ENCODE measurements around the gene NT5M. TPM values are rescaled to one million over a fixed set of nuclear protein-coding genes. Genes with fewer than 3 reads are reported as not detected.
"Not testable (repeated sequence)": the region's sequence is repeated elsewhere in the genome, so short reads cannot be mapped to it uniquely, and the experiment has no call there.

The NT5M gene
- total and polyA plus RNA-seq, 5 donors: 3.4 to 6.3 (median 5.3) TPM

DNA sequence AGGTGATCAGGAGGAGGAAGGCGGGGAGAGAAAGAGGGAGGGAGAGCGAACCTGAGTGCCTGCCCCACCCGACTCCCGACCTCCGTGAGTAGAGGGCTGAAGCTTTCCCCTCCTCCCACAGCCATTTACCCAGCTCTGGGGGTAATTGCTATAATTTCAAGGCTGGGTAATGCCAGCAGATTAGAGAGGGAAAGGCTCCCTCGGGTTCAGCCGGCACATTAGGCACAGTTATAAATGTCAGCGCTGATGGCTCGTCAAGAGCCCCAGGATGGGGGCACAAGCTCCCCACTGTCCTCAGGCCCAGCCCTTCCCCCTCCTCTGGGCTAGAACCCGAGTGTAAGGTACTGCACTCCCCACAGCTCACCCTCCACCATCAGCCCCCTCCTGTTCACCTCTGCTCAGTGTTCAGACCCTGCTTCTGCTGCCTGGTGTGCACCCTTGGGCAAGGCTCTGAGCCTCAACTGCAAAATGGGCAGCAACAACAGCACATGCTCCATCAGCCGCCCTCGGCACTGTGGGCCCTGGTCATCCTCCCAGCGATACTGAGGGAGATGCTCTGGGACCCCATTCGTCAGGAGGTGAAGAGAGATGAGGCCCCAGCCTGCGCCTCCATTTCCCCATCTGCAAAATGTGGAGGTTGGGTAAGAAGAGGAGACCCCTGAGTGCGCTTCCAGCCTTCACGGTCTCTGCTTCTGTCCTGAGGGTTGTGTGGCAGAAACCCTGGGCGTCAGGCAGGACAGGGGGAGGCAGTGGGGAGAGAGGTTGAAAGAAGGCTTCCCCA lies 77.2 kb downstream of the NT5M start:
- Histone ChIP-seq H3K9me3 (ENCODE audit: control insufficient read depth, low read length) (no peaks in the 10 kb centered on the region), H3K4me3 (ENCODE audit: low read length) (no peak overlapping the region), H3K4me1 (ENCODE audit: control insufficient read depth, insufficient read depth, low read length) (peaks cover 5% of the 10 kb centered on the region), H3K27me3 (ENCODE audit: control insufficient read depth, insufficient read depth) (no peaks in the 10 kb centered on the region), H3K27ac (ENCODE audit: low read length) (no peak overlapping the region)
- 75% methylated on average over 18 of the region's 18 CpGs for WGBS
- intact Hi-C loops (cut with DNase I): no loop called here
- no peak for ATAC-seq
- DNase-seq: peak in 1 of 3 donors; percentile 38

- Histone ChIP-seq H3K27me3 (ENCODE audit: control insufficient read depth, insufficient read depth) (no peaks in the 10 kb centered on the region), H3K27ac (ENCODE audit: low read length) (no peak overlapping the region), H3K4me3 (ENCODE audit: low read length) (no peak overlapping the region), H3K4me1 (ENCODE audit: control insufficient read depth, insufficient read depth, low read length) (peaks cover 4% of the 10 kb centered on the region), H3K9me3 (ENCODE audit: control insufficient read depth, low read length) (no peaks in the 10 kb centered on the region)
- no peak for DNase-seq
- intact Hi-C loops (cut with DNase I): no loop called here
- no peak for ATAC-seq
- 56% methylated on average over 6 of the region's 6 CpGs for WGBS
These were observed 78.4 kb downstream of the NT5M start for GRCh38 chr17:17381446-17382064.

GRCh38 chr17:17382065-17382459 lies 78.9 kb downstream of the NT5M start:
- intact Hi-C loops (cut with DNase I): no loop called here
- Histone ChIP-seq H3K27ac (ENCODE audit: low read length) (no peak overlapping the region), H3K4me3 (ENCODE audit: low read length) (no peak overlapping the region), H3K27me3 (ENCODE audit: control insufficient read depth, insufficient read depth) (no peaks in the 10 kb centered on the region), H3K9me3 (ENCODE audit: control insufficient read depth, low read length) (no peaks in the 10 kb centered on the region), H3K4me1 (ENCODE audit: control insufficient read depth, insufficient read depth, low read length) (no peaks in the 10 kb centered on the region)
- DNase-seq (no peak), ATAC-seq (no peak)
- WGBS: 68% methylated on average over 3 of the region's 3 CpGs

GRCh38 chr17:17382971-17383370 lies 79.8 kb downstream of the NT5M start:
- no peak for DNase-seq
- Histone ChIP-seq H3K27ac (ENCODE audit: low read length) (no peak overlapping the region), H3K4me3 (ENCODE audit: low read length) (no peak overlapping the region), H3K27me3 (ENCODE audit: control insufficient read depth, insufficient read depth) (no peaks in the 10 kb centered on the region), H3K4me1 (ENCODE audit: control insufficient read depth, insufficient read depth, low read length) (peaks cover under 1% of the 10 kb centered on the region), H3K9me3 (ENCODE audit: control insufficient read depth, low read length) (no peaks in the 10 kb centered on the region)
- WGBS: 71% methylated on average over 6 of the region's 6 CpGs
- no peak for ATAC-seq
- intact Hi-C loops (cut with DNase I): no loop called here

DNA sequence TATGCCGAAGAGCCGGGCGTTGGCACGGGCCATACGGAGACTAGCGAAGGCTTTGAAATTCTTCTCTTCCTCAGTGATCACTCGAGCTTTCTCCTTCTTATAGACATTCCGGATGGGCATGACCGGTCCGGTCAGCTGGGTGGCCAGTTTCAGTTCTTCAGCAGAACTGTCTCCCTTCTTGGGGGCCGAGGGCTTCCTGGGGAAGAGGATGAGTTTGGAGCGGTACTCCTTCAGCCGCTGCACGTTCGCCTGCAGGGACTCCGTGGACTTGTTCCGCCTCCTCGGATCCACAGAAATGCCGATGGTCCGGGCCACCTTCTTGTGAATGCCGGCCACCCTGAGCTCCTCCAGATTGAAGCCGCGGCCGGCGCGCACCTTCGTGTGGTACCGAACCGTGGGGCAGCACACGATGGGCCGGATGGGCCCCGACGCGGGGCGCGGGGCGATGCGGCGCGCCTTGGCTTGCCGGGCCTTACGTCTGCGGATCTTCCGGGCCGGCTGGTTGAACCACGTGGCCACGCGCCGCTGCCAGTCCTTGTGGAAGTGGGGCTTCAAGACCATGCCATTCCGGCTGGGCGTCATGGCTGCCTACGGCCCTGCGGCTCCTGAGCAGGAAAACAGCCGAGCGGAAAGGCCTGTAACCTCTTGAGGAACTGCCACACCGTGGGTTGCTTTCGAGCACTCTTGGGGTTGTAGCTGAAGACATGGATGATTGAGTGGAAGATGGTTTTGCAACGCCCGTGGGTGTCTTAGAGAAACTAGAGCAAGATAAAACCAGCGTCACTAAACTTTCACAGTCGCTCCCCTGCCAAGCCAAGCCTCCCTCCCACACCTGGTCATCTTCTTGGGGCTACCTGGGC lies 80.5 kb downstream of the NT5M start:
- not testable (repeated sequence) for H3K27me3 ChIP-seq (ENCODE audit: control insufficient read depth, insufficient read depth); ATAC-seq
- 93% methylated on average over 61 of the region's 61 CpGs for WGBS

DNA sequence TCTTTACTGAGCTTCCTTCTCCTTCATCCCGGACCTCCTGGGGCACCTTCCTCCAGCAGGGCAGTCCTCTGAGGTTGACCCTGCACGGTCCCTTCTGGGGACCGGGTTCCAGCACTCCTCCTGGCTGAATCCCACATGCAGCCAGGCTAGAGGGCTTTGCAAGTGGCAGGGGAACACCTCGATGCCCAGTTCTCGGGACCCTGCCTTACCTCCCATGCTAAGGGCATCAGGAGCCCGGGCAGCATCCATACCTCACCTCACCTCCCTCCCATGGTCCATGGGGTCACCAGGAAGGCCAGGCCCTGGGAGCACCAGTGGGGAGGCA lies 81.1 kb downstream of the NT5M start:
- H3K4me3 ChIP-seq (ENCODE audit: low read length): no peak overlapping the region
- H3K9me3 ChIP-seq (ENCODE audit: control insufficient read depth, low read length): no peaks in the 10 kb centered on the region
- peaks cover 3% of the 10 kb centered on the region for H3K4me1 ChIP-seq (ENCODE audit: control insufficient read depth, insufficient read depth, low read length)
- WGBS: 93% methylated on average over 6 of the region's 6 CpGs
- DNase-seq (peak in 1 of 3 donors; percentile 32), ATAC-seq (no peak)
- intact Hi-C loops (cut with DNase I): no loop called here
- H3K27me3 ChIP-seq (ENCODE audit: control insufficient read depth, insufficient read depth): no peaks in the 10 kb centered on the region
- H3K27ac ChIP-seq (ENCODE audit: low read length): no peak overlapping the region

More for the DNA sequence above, 80.5 kb downstream of the NT5M start:
- intact Hi-C loops (cut with DNase I); H3K4me1 ChIP-seq (ENCODE audit: control insufficient read depth, insufficient read depth, low read length); H3K4me3 ChIP-seq (ENCODE audit: low read length); H3K9me3 ChIP-seq (ENCODE audit: control insufficient read depth, low read length); H3K27ac ChIP-seq (ENCODE audit: low read length): not testable (repeated sequence)
- DNase-seq: peak in 1 of 3 donors; percentile 41

GRCh38 chr17:17384961-17385360 lies 81.8 kb downstream of the NT5M start:
- no peaks in the 10 kb centered on the region for H3K27me3 ChIP-seq (ENCODE audit: control insufficient read depth, insufficient read depth)
- H3K4me1 ChIP-seq (ENCODE audit: control insufficient read depth, insufficient read depth, low read length): peaks cover 3% of the 10 kb centered on the region
- intact Hi-C loops (cut with DNase I): no loop called here
- H3K4me3 ChIP-seq (ENCODE audit: low read length): no peak overlapping the region
- 93% methylated on average over 8 of the region's 8 CpGs for WGBS
- ATAC-seq (no peak), DNase-seq (peak in 1 of 3 donors; percentile 21)
- no peak overlapping the region for H3K27ac ChIP-seq (ENCODE audit: low read length)
- H3K9me3 ChIP-seq (ENCODE audit: control insufficient read depth, low read length): no peaks in the 10 kb centered on the region

GRCh38 chr17:17385491-17385890 lies 82.3 kb downstream of the NT5M start:
- DNase-seq (peak in 1 of 3 donors; percentile 68), ATAC-seq (peak in 1 of 2 donors; percentile 43)
- no peaks in the 10 kb centered on the region for H3K9me3 ChIP-seq (ENCODE audit: control insufficient read depth, low read length)
- no peaks in the 10 kb centered on the region for H3K27me3 ChIP-seq (ENCODE audit: control insufficient read depth, insufficient read depth)
- H3K4me3 ChIP-seq (ENCODE audit: low read length): no peak overlapping the region
- no peak overlapping the region for H3K27ac ChIP-seq (ENCODE audit: low read length)
- intact Hi-C loops (cut with DNase I): no loop called here
- H3K4me1 ChIP-seq (ENCODE audit: control insufficient read depth, insufficient read depth, low read length): peaks cover 3% of the 10 kb centered on the region
- WGBS: 49% methylated on average over 11 of the region's 11 CpGs

- WGBS: 74% methylated on average over 15 of the region's 15 CpGs
- H3K4me1 ChIP-seq (ENCODE audit: control insufficient read depth, insufficient read depth, low read length): peaks cover 3% of the 10 kb centered on the region
- H3K27ac ChIP-seq (ENCODE audit: low read length): no peak overlapping the region
- H3K9me3 ChIP-seq (ENCODE audit: control insufficient read depth, low read length): no peaks in the 10 kb centered on the region
- ATAC-seq: peak in 1 of 2 donors; percentile 15
- intact Hi-C loops (cut with DNase I): no loop called here
- H3K4me3 ChIP-seq (ENCODE audit: low read length): no peak overlapping the region
- peak in 1 of 3 donors; percentile 69 for DNase-seq
- H3K27me3 ChIP-seq (ENCODE audit: control insufficient read depth, insufficient read depth): no peaks in the 10 kb centered on the region
These were observed 83.1 kb downstream of the NT5M start for GRCh38 chr17:17386094-17386800.

- DNase-seq: peak in 1 of 3 donors; percentile 33
- Histone ChIP-seq H3K27ac (ENCODE audit: low read length) (no peak overlapping the region), H3K9me3 (ENCODE audit: control insufficient read depth, low read length) (no peaks in the 10 kb centered on the region), H3K27me3 (ENCODE audit: control insufficient read depth, insufficient read depth) (no peaks in the 10 kb centered on the region), H3K4me3 (ENCODE audit: low read length) (no peak overlapping the region), H3K4me1 (ENCODE audit: control insufficient read depth, insufficient read depth, low read length) (peaks cover 3% of the 10 kb centered on the region)
- no peak for ATAC-seq
- WGBS: 91% methylated on average over 7 of the region's 7 CpGs
- intact Hi-C loops (cut with DNase I): no loop called here
These were observed 83.9 kb downstream of the NT5M start for GRCh38 chr17:17387017-17387497.

Data from right cardiac atrium (tissue), 5 donors.